Astrocyte (in vitro differentiated cells and primary cell): Measurements from ENCODE around the gene WDR20.

ENCODE experiments used
- CTCF ChIP-seq: IDR thresholded peaks from 2 replicates; pipeline ENCODE4 v1.5.1; 2011; ENCODE audit warnings: low read depth, mild to moderate bottlenecking, inconsistent platforms, low read length, moderate library complexity; ENCODE audit not compliant: insufficient read depth
- EZH2 ChIP-seq: IDR thresholded peaks from 2 replicates; pipeline ENCODE4 v1.6.1; 2012; ENCODE audit warnings: mild to moderate bottlenecking, low read length, inconsistent platforms; ENCODE audit not compliant: insufficient read depth

- no peak for TF ChIP-seq CTCF
- no peak for TF ChIP-seq EZH2
Observed at GRCh38 chr14:102250636-102251035, 110.9 kb downstream of the WDR20 start.
